ENCODE results near the gene PRKCB.
"Not testable (repeated sequence)": the region's sequence is repeated elsewhere in the genome, so short reads cannot be mapped to it uniquely, and the experiment has no call there.

Gene PRKCB

GRCh38 chr16:24138575-24138974 lies 302.8 kb downstream of the PRKCB start:
- DNase-seq: no peak

DNA sequence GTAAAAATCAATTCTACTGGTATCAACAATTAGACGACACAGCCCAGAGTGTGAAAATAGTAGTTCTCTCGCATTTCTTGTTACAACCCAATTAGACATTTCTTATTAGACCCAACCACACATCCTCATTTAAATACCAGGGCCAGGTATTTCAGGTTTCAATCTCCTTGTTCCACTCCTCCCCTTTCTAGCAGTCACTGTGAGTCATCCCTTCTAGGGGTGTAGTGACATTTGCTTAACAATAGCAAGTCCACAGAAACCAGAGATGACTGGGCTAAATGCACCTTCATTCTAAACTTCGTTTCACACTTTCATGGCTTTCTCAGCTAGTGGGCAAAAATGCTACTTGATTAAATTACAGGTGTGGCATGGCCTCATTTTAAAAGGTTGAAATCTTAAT lies 303.5 kb downstream of the PRKCB start:
- DNase-seq: no peak

GRCh38 chr16:24140730-24141129 lies 304.9 kb downstream of the PRKCB start:
- no peak for DNase-seq

DNA sequence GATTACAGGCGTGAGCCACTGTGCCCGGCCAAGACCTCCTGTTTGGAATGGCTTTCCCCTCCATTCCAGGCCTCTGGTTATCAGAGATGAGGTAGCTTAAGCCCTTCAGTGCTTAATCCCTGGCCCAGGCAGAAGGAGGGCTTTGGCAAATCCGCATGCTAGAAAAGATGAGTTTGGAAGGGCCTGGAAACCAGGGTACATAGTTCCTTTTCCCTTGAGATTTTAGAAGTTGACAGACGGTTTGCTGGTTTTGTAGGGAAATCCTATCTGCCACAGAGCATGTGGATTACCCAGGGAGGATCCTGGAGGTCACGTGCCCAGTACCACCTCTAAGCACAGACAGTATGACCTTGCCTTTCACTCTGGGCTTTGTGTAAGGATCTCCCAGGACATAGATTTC lies 305.7 kb downstream of the PRKCB start:
- no peak for DNase-seq

GRCh38 chr16:24141917-24142316 lies 306.1 kb downstream of the PRKCB start:
- no peak for DNase-seq

- no peak for DNase-seq
Observed at GRCh38 chr16:24145927-24146326, 310.1 kb downstream of the PRKCB start.

GRCh38 chr16:24146518-24146917 lies 310.7 kb downstream of the PRKCB start:
- no peak for DNase-seq

DNA sequence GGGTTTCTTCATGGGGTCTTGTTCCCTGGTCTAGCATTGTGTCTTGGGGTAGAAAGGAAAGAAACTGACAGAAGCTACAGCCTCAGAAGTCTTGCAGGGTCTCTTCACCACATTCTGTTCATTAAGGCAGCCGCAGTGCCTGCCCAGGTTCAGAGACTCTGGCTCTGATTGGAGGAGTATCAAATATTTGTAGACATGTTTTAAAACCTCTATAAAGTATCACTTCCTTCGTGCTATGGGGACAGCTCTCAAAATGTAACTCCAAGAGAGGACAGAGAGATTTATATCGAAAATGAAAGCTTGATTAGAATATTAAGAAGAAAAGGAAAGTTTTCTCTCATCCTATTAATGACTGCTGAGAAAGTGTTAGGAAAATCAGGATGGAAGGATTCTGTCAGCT lies 313.3 kb downstream of the PRKCB start:
- DNase-seq: no peak

DNA sequence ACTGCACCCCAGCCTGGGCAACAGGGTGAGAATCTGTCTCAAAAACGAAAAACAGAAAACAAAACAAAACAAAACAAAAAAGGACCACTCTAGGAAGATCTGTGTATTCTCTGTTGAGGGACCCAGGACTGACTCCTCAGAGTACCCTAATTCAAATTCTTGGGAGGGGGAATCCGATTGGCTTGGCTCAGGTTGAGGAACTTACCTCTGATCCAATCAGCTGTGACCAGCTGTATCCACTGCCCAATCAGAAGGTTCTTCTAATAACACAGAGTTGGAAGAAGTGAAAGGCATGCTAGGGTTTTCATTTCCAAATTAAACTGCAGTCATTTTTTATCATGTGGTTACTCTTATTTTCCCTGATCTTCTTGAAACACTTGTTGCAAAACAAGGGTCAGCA lies 314.5 kb downstream of the PRKCB start:
- no peak for DNase-seq

DNA sequence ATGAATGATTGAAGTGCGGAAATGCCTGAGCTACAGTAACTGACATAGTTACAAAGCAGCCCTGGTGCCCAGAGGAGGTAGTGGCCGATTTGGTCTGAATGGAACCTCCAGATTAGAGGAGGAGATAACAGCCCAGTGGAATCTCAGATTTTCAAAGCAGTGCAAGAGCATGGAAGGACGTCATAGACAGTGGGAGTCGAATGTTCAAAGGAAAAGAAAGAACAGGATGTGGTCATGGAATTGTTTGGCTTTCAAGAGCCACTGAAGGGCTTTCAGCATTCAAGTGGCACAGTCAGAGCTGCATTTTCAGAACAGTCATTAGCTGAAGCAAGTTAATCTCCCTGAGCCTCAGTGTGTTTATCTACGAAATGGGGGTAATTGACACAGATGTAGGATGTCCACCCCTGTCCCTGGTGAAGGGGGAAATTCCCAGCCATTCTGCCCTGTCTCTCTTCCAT lies 315.7 kb downstream of the PRKCB start:
- no peak for DNase-seq

DNA sequence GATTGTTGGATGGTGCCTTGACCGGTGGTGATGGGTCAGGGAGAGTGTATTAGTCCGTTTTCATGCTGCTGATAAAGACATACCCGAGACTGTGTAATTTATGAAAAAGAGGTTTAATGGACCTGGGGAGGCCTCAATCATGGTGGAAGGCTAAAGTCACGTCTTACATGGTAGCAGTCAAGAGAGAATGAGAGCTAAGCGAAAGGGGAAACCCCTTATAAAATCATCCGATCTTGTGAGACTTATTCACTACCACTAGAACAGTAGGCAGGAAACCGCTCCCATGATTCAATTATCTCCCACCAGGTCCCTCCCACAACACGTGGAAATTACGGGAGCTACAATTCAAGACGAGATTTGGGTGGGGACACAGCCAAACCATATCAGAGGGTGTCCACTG lies 316.3 kb downstream of the PRKCB start:
- not testable (repeated sequence) for DNase-seq

GRCh38 chr16:24152826-24153225 lies 317.0 kb downstream of the PRKCB start:
- DNase-seq: no peak

DNA sequence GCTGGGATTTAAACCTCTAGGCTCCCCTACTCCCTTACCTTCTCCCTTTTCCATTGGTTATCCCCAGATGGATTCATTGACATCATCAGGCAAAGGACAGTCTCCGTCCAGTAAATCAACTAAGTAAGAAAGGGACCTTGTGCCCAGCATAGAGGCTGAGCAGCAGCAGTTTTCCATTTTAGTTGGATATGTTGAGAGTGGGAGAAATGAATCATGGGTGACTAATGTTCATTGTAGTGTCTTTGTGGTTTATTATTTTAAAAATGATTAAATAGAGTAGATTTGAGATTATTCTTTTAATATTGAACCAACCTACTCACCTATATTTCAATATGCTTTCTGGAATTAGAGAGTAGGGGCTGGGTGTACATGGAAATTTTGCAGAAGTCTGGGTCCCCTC lies 321.0 kb downstream of the PRKCB start:
- no peak for DNase-seq

GRCh38 chr16:24163935-24164334 lies 328.2 kb downstream of the PRKCB start:
- DNase-seq: no peak

- no peak for DNase-seq
Observed at GRCh38 chr16:24164416-24164815, 328.6 kb downstream of the PRKCB start.

GRCh38 chr16:24165273-24165672 lies 329.5 kb downstream of the PRKCB start:
- DNase-seq: no peak

GRCh38 chr16:24166661-24167528 lies 331.1 kb downstream of the PRKCB start:
- no peak for DNase-seq

- DNase-seq: no peak
Observed at GRCh38 chr16:24168856-24169255, 333.1 kb downstream of the PRKCB start.

DNA sequence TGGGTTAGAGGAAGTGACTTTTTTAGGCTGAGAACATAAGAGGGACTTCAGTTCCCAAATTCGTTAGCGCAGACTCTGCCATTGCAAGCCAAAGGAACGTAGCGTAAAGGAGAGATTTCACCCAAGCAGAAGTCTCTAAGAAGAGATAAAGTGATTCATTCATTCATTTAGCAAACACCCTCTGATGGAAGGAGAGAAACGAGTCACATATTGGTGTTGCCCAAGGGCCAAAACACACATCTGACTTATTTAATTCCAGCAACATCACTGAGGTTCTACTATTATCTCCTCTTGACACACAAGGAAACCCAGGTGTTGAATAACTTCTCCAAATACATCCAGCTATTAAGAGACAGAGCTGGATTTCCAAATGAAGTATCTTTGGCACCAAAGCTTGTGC lies 334.6 kb downstream of the PRKCB start:
- no peak for DNase-seq

- DNase-seq: no peak
Observed at GRCh38 chr16:24174504-24174903, 338.7 kb downstream of the PRKCB start.

- no peak for DNase-seq
Observed at GRCh38 chr16:24174957-24175356, 339.2 kb downstream of the PRKCB start.

GRCh38 chr16:24178496-24178895 lies 342.7 kb downstream of the PRKCB start:
- no peak for DNase-seq

DNA sequence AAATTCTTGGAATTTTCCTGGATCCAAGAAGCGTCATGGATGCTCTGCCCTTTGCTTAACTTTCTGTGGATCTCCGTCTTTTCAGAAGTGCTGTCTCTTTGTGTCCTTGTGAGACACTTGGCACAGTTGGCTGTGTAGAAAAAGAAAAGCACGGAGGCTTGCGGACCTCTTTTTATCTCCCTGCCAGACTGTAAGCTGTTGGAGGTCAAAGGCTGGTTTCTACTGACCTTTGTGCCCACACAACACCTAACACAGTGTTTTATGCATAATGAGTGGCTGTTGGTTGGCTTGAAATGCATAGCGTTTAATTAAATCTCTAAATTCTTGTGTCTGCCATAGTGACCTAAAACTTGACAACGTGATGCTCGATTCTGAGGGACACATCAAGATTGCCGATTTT lies 344.7 kb downstream of the PRKCB start:
- no peak for DNase-seq

DNA sequence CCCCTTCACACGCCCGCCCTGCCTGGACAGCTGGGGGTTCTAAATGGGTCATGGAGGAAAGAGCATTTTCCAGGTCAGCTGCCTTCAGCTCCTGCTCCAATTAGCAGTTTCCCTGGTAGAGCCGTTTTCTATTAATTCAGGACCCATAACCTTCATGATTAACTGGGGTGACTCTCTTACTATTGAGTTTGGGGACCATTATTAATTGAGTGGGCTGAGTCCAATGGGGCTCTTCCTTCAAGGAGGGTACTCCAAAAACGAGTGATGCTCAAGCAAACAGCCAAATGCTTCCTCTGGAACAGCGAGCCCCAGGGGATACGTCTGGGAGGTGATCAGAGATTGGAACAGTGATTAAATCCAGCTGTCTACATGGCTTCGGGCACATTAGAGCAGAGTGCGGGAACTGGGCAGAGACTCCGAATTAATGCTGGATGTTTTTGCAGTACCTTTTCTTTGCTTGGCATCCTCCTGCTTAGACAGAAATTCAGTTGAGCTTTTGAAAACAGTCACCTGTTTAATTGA lies 352.3 kb downstream of the PRKCB start:
- no peak for DNase-seq
